HepG2 (cell line): ENCODE results near the gene NPB. TPM values are rescaled to one million over a fixed set of nuclear protein-coding genes. Genes with fewer than 3 reads are reported as not detected.

Source experiments
- ARHGAP35 ChIP-seq: sonication (generic); formaldehyde crosslinking; IDR thresholded peaks from 2 replicates; pipeline ENCODE4 v1.9.0; 2022; ENCODE audit warnings: mild to moderate bottlenecking, inconsistent platforms, moderate library complexity, missing genetic modification reagents, borderline replicate concordance
- ATF3 ChIP-seq: sonication (generic); formaldehyde crosslinking; IDR thresholded peaks from 2 replicates; pipeline ENCODE4 v1.4.0; 2020; ENCODE audit warnings: missing genetic modification reagents
- BRD4 ChIP-seq: sonication (generic); formaldehyde crosslinking; IDR thresholded peaks from 2 replicates; pipeline ENCODE4 v1.4.0; 2020; ENCODE audit warnings: missing genetic modification reagents
- ETS1 ChIP-seq: sonication (generic); formaldehyde crosslinking; IDR thresholded peaks from 2 replicates; pipeline ENCODE4 v1.4.0; 2020; ENCODE audit warnings: missing genetic modification reagents
- FIP1L1 ChIP-seq: fragments of 200-400 bp; formaldehyde crosslinking; IDR thresholded peaks from 2 replicates; pipeline ENCODE4 v1.6.1; 2018; ENCODE audit warnings: low read depth, mild to moderate bottlenecking, low read length, moderate library complexity, borderline replicate concordance; ENCODE audit not compliant: insufficient read depth
- FOXK1 ChIP-seq: sonication (generic); formaldehyde crosslinking; IDR thresholded peaks from 2 replicates; pipeline ENCODE4 v1.4.0; 2020; ENCODE audit warnings: low read depth, missing genetic modification reagents, borderline replicate concordance
- HCFC1 ChIP-seq: fragments of 150-350 bp; IDR thresholded peaks from 2 replicates; pipeline ENCODE4 v1.6.1; 2014; ENCODE audit warnings: low read depth, low read length
- HDAC1 ChIP-seq: sonication (generic); formaldehyde crosslinking; IDR thresholded peaks from 2 replicates; pipeline ENCODE4 v1.5.1; 2020; ENCODE audit warnings: mild to moderate bottlenecking, missing genetic modification reagents
- HINFP ChIP-seq: sonication (generic); formaldehyde crosslinking; IDR thresholded peaks from 2 replicates; pipeline ENCODE4 v1.4.0; 2020; ENCODE audit warnings: low read depth, mild to moderate bottlenecking, missing genetic modification reagents
- HNF1B ChIP-seq: sonication (generic); formaldehyde crosslinking; IDR thresholded peaks from 2 replicates; pipeline ENCODE4 v1.5.1; 2020; ENCODE audit warnings: mild to moderate bottlenecking, moderate library complexity, missing genetic modification reagents
- IRF1 ChIP-seq: sonication (generic); formaldehyde crosslinking; IDR thresholded peaks from 2 replicates; pipeline ENCODE4 v1.4.0; 2020; ENCODE audit warnings: low read depth, mild to moderate bottlenecking, missing genetic modification reagents
- JUNB ChIP-seq: sonication (generic); formaldehyde crosslinking; IDR thresholded peaks from 2 replicates; pipeline ENCODE4 v1.8.0; 2022; ENCODE audit warnings: missing genetic modification reagents, mild to moderate bottlenecking, borderline replicate concordance
- KMT2A ChIP-seq: sonication (generic); formaldehyde crosslinking; IDR thresholded peaks from 2 replicates; pipeline ENCODE4 v1.4.0; 2020; ENCODE audit warnings: missing genetic modification reagents
- MZF1 ChIP-seq: sonication (generic); formaldehyde crosslinking; IDR thresholded peaks from 2 replicates; pipeline ENCODE4 v1.8.1; 2023; ENCODE audit warnings: mild to moderate bottlenecking, missing genetic modification reagents, borderline replicate concordance
- NFE2L1 ChIP-seq: sonication (generic); formaldehyde crosslinking; IDR thresholded peaks from 2 replicates; pipeline ENCODE4 v1.4.0; 2020; ENCODE audit warnings: missing genetic modification reagents, mild to moderate bottlenecking, borderline replicate concordance
- NFKBIZ ChIP-seq: IDR thresholded peaks from 2 replicates; pipeline ENCODE4 v1.6.1; 2018; ENCODE audit warnings: missing genetic modification reagents, missing compliant biosample characterization
- TFDP1 ChIP-seq: IDR thresholded peaks from 2 replicates; pipeline ENCODE4 v1.6.1; 2016; ENCODE audit warnings: missing compliant biosample characterization, missing genetic modification reagents, borderline replicate concordance
- TMF1 ChIP-seq: sonication (generic); formaldehyde crosslinking; IDR thresholded peaks from 2 replicates; pipeline ENCODE4 v1.8.1; 2022; ENCODE audit warnings: low read depth, missing genetic modification reagents
- ZNF224 ChIP-seq: sonication (generic); formaldehyde crosslinking; IDR thresholded peaks from 2 replicates; pipeline ENCODE4 v1.5.0; 2020; ENCODE audit warnings: mild to moderate bottlenecking, missing genetic modification reagents
- ZNF251 ChIP-seq: sonication (generic); formaldehyde crosslinking; IDR thresholded peaks from 2 replicates; pipeline ENCODE4 v1.9.0; 2021; ENCODE audit warnings: mild to moderate bottlenecking, missing genetic modification reagents
- ZNF644 ChIP-seq: IDR thresholded peaks from 2 replicates; pipeline ENCODE4 v1.6.1; 2016; ENCODE audit warnings: low read depth
- ZNF792 ChIP-seq: IDR thresholded peaks from 2 replicates; pipeline ENCODE4 v1.6.1; 2016
- ZNF878 ChIP-seq: sonication (generic); formaldehyde crosslinking; IDR thresholded peaks from 2 replicates; pipeline ENCODE4 v1.8.1; 2023; ENCODE audit warnings: mild to moderate bottlenecking, missing genetic modification reagents, moderate library complexity
- ZNF879 ChIP-seq: sonication (generic); formaldehyde crosslinking; IDR thresholded peaks from 2 replicates; pipeline ENCODE4 v1.8.1; 2023; ENCODE audit warnings: missing genetic modification reagents
- polyA plus RNA-seq, 8 experiments: library from polyadenylated mRNA; depleted of rRNA in 3 of 8; stranded (reverse) in 7 of 8; unstranded in 1 of 8; fragments of >200 nt; fragmentation: Illumina TruSeq in 4 of 8; extraction: Trizol in 4 of 8; gene quantifications; 2 replicates each; pipeline versions ENCODE4 v1.2.1 to v1.2.3, GENCODE V29; 2011 to 2016; ENCODE audit warnings: low read depth in 4 of 8, missing spikeins in 1 of 8, mixed read lengths in 1 of 8; ENCODE audit not compliant: insufficient read depth in 1 of 8
- total RNA-seq, 5 experiments: library from RNA; depleted of rRNA; stranded (reverse); fragments of >200 nt; fragmentation: Illumina TruSeq; extraction: Trizol; gene quantifications; 2 replicates each; pipeline ENCODE4 v1.2.3, GENCODE V29; 2016; ENCODE audit warnings: low read depth in 1 of 5

The NPB gene
- total and polyA plus RNA-seq, 2 of the 13 experiments (the other 11 are each of a cell fraction or from before 2014, with no cell fraction given) = 0.11 to 0.93 TPM

- TF ChIP-seq MZF1 (CRISPR knock-in tag) (no peak), TMF1 (CRISPR knock-in tag) (no peak), HINFP (CRISPR knock-in tag) (no peak), ZNF879 (no peak), ZNF792 (CRISPR knock-in tag) (no peak), FOXK1 (CRISPR knock-in tag) (no peak), ARHGAP35 (CRISPR knock-in tag) (no peak), HDAC1 (CRISPR knock-in tag) (no peak), TFDP1 (CRISPR knock-in tag) (no peak), ZNF878 (CRISPR knock-in tag) (no peak), FIP1L1 (no peak), KMT2A (CRISPR knock-in tag) (no peak), NFE2L1 (CRISPR knock-in tag) (no peak), HNF1B (CRISPR knock-in tag) (no peak), ETS1 (CRISPR knock-in tag) (no peak), HCFC1 (no peak), IRF1 (CRISPR knock-in tag) (no peak), JUNB (no peak), ZNF644 (CRISPR knock-in tag) (no peak), ZNF251 (CRISPR knock-in tag) (no peak), ZNF224 (no peak), ATF3 (CRISPR knock-in tag) (no peak), NFKBIZ (CRISPR knock-in tag) (no peak), BRD4 (no peak)
Observed at GRCh38 chr17:81863833-81864768, 37.9 kb upstream of the NPB start (continued).
